AG10803 (cell line): ENCODE measurements around the gene TYW1B.
A peak's percentile ranks its signal among the peaks of the same experiment; 100 is the strongest.
"Not testable (repeated sequence)": the region's sequence is repeated elsewhere in the genome, so short reads cannot be mapped to it uniquely, and the experiment has no call there.

Experiments
- DNase-seq: peaks from one replicate; pipeline ENCODE4 v3.0.0; 2010; ENCODE audit warnings: low read depth
- H3K4me3 ChIP-seq: 2 replicates; pipeline ENCODE4 v1.5.1; 2011; ENCODE audit warnings: mild to moderate bottlenecking, low read length, control low read depth
- CTCF ChIP-seq: conservative IDR thresholded peaks from 2 replicates; pipeline ENCODE4 v1.5.1; 2011; ENCODE audit warnings: mild to moderate bottlenecking, low read length, control low read depth, inconsistent platforms

The TYW1B gene

GRCh38 chr7:72793791-72794190 lies 34.2 kb downstream of the TYW1B start:
- TF ChIP-seq CTCF: no peak
- no peak overlapping the region for H3K4me3 ChIP-seq
- DNase-seq: no peak

DNA sequence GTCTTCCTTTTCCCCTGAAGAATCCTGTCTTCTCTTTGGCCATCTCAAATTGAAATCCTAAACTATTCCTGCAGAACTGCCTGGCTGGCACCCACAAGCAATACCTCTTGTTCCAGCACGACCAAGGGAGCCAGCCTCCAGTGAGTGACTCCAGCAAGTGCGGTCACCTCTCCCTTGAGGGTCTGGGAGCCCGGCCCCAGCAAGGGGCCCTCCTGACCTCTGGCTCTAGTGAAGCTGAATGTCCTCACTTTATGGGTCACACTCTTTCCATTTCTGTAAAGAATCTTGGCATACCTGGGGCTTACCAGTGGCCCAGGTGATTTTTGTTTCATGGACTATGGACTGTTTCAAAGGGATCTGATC lies 37.3 kb downstream of the TYW1B start:
- not testable (repeated sequence) for H3K4me3 ChIP-seq, DNase-seq

- not testable (repeated sequence) for DNase-seq, H3K4me3 ChIP-seq
Observed at GRCh38 chr7:72790048-72790697, 37.8 kb downstream of the TYW1B start.

DNA sequence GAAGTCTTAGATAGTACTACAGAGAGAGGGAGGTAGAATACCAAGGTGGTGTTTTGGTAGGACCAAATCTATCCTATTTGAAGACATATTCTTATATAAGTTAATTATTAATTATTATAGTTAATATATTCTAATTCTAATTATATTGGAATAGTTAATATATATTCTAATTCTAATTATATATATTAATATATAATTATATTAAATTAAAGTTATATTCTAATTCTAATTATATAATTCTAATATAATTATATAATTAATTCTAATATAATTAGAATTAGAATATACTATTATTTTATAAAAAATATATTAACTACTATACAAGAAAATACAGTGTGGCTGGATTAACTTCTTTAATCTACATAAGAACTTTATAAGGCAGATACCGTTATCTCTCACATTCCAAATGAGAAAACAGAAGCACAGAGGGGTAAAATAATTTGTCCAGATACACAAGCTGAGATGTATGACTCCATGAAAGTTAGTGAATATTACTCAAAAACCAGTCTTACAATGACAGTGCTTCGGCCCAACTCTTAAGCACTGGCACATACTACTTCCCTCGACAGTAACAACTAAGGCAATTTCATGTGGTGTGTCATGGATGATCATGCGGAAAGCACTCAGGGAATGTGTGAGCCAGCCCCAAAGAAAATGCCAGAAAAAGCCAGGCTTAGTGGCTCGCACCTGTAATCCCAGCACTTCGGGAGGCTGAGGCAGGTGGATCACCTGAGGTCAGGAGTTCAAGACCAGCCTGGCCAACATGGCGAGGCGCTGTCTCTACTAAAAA lies 42.6 kb downstream of the TYW1B start:
- no peak overlapping the region for H3K4me3 ChIP-seq
- TF ChIP-seq CTCF: no peak
- peak; percentile 67 for DNase-seq

DNA sequence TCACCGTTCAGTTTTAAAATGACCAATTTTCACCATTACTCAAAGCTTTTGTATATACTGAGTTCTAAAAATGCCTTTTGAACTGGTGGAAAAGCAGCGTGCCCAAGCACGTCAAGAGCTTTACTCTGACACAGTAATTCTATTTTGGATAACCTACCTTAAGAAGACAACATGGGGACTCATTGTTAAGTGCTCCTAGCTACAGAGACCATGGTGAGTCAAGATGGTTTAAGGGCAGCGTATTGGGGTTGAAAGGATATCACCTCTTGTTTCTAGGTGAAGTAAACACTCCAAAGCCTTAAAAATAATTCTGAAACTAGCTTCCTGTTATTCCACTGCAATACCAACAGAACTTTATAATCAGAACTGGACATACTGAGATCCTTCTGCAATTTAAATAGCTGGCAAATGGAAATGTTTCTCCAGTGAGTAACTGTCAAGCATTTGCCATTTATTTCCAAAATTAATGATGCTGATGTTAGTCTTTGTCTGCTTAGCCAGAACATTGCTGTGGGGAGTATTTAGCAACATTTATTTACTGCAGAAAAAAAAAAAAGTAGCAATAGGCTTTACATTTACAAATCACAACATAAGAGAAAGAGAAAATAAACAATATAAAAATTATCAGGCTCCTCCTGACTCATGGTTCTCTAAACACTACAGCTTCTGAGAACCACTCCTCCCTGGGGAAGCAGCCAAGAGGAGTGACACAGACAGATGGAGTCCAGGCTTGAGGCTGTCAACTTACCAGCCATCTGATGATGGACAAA lies 44.2 kb downstream of the TYW1B start:
- H3K4me3 ChIP-seq: not testable (repeated sequence)
- DNase-seq: peak; percentile 59

DNA sequence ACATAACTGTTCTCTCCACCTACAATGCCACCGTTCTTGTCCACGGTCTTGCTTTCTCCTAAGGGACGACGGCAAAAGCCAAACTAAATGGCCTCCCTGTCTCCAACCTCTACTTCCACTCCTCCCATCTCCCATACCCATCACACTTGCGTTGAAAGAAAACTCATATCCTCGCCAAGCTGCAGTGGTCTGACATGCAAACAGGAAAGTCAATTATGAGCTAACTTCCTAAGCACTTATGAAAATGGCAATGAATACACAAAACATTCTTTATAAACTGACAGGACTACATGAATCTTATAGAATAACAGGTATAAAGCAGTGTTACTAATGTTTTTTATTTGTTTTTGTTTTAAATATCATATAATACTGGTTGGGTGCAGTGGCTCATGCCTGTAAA lies 46.4 kb downstream of the TYW1B start:
- H3K4me3 ChIP-seq: no peak overlapping the region
- no peak for DNase-seq
- TF ChIP-seq CTCF: no peak

DNA sequence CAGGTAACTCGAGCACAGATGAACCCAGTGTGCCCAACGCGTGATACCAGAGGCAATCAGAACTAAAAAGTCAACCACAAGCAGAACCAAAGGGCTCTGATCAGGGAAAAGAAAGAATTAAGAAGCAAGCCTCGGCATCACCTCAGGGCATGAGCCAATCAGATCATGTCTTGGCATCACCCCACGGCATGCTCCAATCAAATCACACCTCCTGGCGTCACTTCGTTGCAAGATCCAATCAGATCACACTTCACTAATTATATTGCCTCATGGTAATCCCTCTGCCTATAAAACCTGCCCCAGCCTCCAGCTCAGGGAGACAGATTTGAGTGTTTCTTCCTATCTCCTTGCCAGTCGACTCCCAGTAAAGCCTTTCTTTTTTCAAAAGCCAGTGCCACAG lies 46.8 kb downstream of the TYW1B start:
- TF ChIP-seq CTCF: no peak
- H3K4me3 ChIP-seq: no peak overlapping the region
- no peak for DNase-seq

DNA sequence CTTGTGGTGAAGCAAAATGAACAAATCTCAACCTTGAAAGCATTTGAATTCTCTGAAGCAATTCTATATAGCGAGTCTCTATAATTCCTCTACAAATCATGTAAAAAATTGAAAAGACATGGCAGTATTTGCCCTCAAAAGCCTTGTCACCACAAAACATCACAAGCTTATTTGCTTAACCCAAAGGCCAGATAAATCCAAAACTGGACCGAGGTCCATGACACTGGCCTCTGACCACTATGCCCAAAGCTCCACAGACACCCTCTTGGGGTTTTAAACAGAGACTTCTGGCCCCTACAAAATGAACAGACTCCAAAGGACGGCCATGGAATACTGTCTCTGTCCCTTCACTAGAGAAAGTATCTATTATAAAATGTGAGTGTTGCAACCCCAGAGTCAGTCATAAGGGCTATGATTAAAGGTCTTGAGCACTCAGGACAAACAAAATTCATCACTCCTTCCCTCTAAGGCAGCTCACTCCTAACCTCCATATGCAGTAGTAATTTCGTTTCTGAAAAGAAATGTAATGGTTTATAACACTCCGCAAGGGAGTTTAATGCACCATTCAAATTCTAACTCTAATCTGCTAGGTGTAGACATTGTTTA lies 47.6 kb downstream of the TYW1B start:
- not testable (repeated sequence) for DNase-seq, H3K4me3 ChIP-seq

GRCh38 chr7:72777167-72777566 lies 50.8 kb downstream of the TYW1B start:
- not testable (repeated sequence) for DNase-seq

DNA sequence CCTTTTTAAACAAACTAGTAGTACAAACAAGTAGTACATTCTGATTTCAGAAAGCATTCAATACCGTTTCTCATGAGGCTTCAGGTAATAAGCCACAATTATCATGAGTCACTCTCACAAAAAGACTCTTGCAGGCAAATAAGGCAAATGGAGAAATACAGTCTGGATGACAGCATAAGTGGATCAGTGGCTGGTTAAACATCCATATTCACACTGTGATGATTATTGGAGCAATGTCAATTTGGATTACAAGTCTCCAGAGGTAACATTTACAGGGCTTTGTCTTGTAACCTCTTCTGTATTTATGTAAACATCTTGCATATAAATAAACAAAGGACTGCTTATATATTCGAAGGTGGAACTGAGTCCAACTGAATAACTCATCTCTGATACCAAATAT lies 55.4 kb downstream of the TYW1B start:
- not testable (repeated sequence) for DNase-seq, H3K4me3 ChIP-seq

More at GRCh38 chr7:72777167-72777566, 50.8 kb downstream of the TYW1B start:
- H3K4me3 ChIP-seq: not testable (repeated sequence)

DNA sequence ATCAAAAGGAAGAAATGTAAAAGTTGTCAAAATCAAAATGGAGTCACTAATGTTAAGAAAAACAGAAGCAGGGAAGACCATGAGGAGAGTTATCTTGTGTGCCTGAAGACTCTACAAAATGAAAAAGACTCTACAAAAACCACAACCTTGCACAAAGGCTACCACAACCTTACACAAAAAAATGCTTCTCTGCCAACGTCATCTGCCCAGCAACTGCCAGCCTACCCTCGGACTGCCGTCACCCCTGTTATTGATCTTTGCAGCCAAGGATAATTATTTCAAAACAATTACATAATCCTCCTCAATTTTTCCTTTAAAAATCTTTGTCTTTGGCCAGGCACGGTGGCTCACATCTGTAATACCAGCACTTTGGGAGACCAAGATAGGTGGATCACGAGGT lies 61.0 kb downstream of the TYW1B start:
- DNase-seq, H3K4me3 ChIP-seq: not testable (repeated sequence)
